HepG2 (cell line): ENCODE results near the gene HNRNPF. TPM values are rescaled to one million over a fixed set of nuclear protein-coding genes. Genes with fewer than 3 reads are reported as not detected.

Experiments used
- HIC2 ChIP-seq: sonication (generic); formaldehyde crosslinking; IDR thresholded peaks from 2 replicates; pipeline ENCODE4 v1.9.0; 2022; ENCODE audit warnings: low read depth, missing genetic modification reagents
- MTF2 ChIP-seq: sonication (generic); formaldehyde crosslinking; IDR thresholded peaks from 2 replicates; pipeline ENCODE4 v1.5.0; 2020; ENCODE audit warnings: missing genetic modification reagents, borderline replicate concordance
- NFAT5 ChIP-seq: sonication (generic); formaldehyde crosslinking; IDR thresholded peaks from 2 replicates; pipeline ENCODE4 v1.4.0; 2020; ENCODE audit warnings: missing genetic modification reagents
- RAD21 ChIP-seq: fragments of 450-650 bp; formaldehyde crosslinking; IDR thresholded peaks from 2 replicates; pipeline ENCODE4 v1.5.0; 2020; ENCODE audit warnings: mild to moderate bottlenecking
- RERE ChIP-seq: IDR thresholded peaks from 2 replicates; pipeline ENCODE4 v1.6.1; 2016; ENCODE audit warnings: low read depth, missing genetic modification reagents, missing compliant biosample characterization
- SNAI1 ChIP-seq: sonication (generic); formaldehyde crosslinking; IDR thresholded peaks from 2 replicates; pipeline ENCODE4 v1.5.0; 2020; ENCODE audit warnings: mild to moderate bottlenecking, missing genetic modification reagents, borderline replicate concordance
- SNRNP70 ChIP-seq: fragments of 200-400 bp; formaldehyde crosslinking; IDR thresholded peaks from 2 replicates; pipeline ENCODE4 v1.6.1; 2017; ENCODE audit warnings: mild to moderate bottlenecking, low read depth, low read length, moderate library complexity
- SPEN ChIP-seq: sonication (generic); formaldehyde crosslinking; IDR thresholded peaks from 2 replicates; pipeline ENCODE4 v1.5.1; 2020; ENCODE audit warnings: low read depth, mild to moderate bottlenecking, missing genetic modification reagents
- ZGPAT ChIP-seq: IDR thresholded peaks from 2 replicates; pipeline ENCODE4 v1.6.1; 2016; ENCODE audit warnings: mild to moderate bottlenecking
- ZKSCAN8 ChIP-seq: IDR thresholded peaks from 2 replicates; pipeline ENCODE4 v1.6.1; 2016; ENCODE audit warnings: borderline replicate concordance, missing genetic modification reagents, missing compliant biosample characterization
- ZMYM3 ChIP-seq: sonication (generic); formaldehyde crosslinking; IDR thresholded peaks from 2 replicates; pipeline ENCODE4 v1.5.1; 2020; ENCODE audit warnings: mild to moderate bottlenecking, missing genetic modification reagents
- ZNF20 ChIP-seq: sonication (generic); formaldehyde crosslinking; IDR thresholded peaks from 2 replicates; pipeline ENCODE4 v1.4.0; 2020; ENCODE audit warnings: mild to moderate bottlenecking, moderate library complexity, missing genetic modification reagents
- ZNF556 ChIP-seq: sonication (generic); formaldehyde crosslinking; IDR thresholded peaks from 2 replicates; pipeline ENCODE4 v1.4.0; 2020; ENCODE audit warnings: mild to moderate bottlenecking, missing genetic modification reagents, borderline replicate concordance
- ZNF777 ChIP-seq: sonication (generic); formaldehyde crosslinking; IDR thresholded peaks from 2 replicates; pipeline ENCODE4 v1.4.0; 2020; ENCODE audit warnings: missing genetic modification reagents
- ZNF780A ChIP-seq: sonication (generic); formaldehyde crosslinking; IDR thresholded peaks from 2 replicates; pipeline ENCODE4 v1.8.0; 2022; ENCODE audit warnings: mild to moderate bottlenecking, missing genetic modification reagents, moderate library complexity
- polyA plus RNA-seq, 8 experiments: library from polyadenylated mRNA; depleted of rRNA in 3 of 8; stranded (reverse) in 7 of 8; unstranded in 1 of 8; fragments of >200 nt; fragmentation: Illumina TruSeq in 4 of 8; extraction: Trizol in 4 of 8; gene quantifications; 2 replicates each; pipeline versions ENCODE4 v1.2.1 to v1.2.3, GENCODE V29; 2011 to 2016; ENCODE audit warnings: low read depth in 4 of 8, missing spikeins in 1 of 8, mixed read lengths in 1 of 8; ENCODE audit not compliant: insufficient read depth in 1 of 8
- total RNA-seq, 5 experiments: library from RNA; depleted of rRNA; stranded (reverse); fragments of >200 nt; fragmentation: Illumina TruSeq; extraction: Trizol; gene quantifications; 2 replicates each; pipeline ENCODE4 v1.2.3, GENCODE V29; 2016; ENCODE audit warnings: low read depth in 1 of 5

Gene HNRNPF
- total and polyA plus RNA-seq, 2 of the 13 experiments (the other 11 are each of a cell fraction or from before 2014, with no cell fraction given) = 166 to 308 TPM

GRCh38 chr10:43396928-43397624 lies 11.9 kb downstream of the HNRNPF start (continued):
- TF ChIP-seq RERE (CRISPR knock-in tag) (peak; percentile 74; the same call in 1 of the 2 replicates), SNAI1 (CRISPR knock-in tag) (no peak), NFAT5 (peak; percentile 96), SPEN (peak; percentile 94), ZNF556 (CRISPR knock-in tag) (0 out of 2 replicates have a peak, but pooled peaks have one; percentile 52), ZNF780A (CRISPR knock-in tag) (no peak), RAD21 (CRISPR knock-in tag) (no peak; the same call in none of the 2 replicates), ZKSCAN8 (CRISPR knock-in tag) (peak; percentile 46; the same call in 1 of the 2 replicates), HIC2 (CRISPR knock-in tag) (peak; percentile 88), ZNF777 (CRISPR knock-in tag) (peak; percentile 64), ZNF20 (CRISPR knock-in tag) (no peak), ZGPAT (CRISPR knock-in tag) (peak; percentile 81), ZMYM3 (CRISPR knock-in tag) (peak; percentile 65), SNRNP70 (no peak), MTF2 (CRISPR knock-in tag) (no peak)
